SIG-M5 treated with dmso at 0.1 percent for 504 hours (cell line): ENCODE measurements around the gene BARHL2.

Source experiments
- DNase-seq: peaks from one replicate; lab custom pipeline; 2025; ENCODE audit not compliant: unreplicated experiment; lab: John Stamatoyannopoulos, UW

Gene BARHL2

DNA sequence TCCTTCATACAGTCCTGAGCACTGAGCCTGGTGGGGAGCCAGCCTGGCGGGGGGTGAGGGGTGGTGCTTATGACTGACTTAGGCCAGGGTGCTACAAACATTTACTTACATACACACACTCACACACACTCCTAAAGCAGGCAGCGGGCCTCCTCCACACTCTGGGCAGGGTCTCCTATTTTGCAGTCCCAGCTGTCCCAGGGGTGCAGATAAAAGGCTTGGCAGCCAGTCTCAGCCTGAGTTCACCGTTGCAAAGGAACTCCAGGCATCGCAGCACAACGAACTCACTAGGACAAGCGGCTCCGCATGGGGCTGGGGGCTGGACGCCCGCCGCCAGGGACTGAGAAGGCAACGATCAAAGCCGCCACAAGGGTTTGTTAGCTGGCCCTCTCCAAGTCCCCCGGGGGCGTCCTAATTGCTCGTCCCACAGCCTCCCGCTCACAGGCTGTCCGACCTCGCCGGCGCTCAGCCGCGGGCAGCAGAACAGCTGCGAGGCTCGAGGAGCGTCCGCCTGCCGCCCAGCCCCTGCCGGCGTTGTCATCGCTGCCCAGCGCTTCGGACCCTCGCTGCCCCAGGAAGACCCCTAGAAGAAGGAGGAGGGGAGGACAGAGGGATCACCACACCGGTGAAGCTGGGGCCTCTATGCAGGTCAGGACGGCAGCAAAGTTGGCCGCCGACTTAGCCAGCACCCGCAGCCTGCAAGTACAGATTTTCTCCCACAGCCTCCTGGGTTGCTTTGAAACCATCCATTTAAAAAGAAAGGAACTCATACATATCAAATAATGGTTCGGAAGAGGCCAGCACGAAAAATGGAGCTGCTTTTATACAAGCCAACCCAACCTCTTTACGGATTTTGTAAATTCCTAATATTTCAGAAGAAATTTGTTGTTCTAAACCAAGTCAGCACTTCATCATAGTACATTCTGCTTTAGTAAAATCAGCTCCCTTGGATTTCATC is 6.2 kb downstream of the BARHL2 start:
- DNase-seq = no peak

DNA sequence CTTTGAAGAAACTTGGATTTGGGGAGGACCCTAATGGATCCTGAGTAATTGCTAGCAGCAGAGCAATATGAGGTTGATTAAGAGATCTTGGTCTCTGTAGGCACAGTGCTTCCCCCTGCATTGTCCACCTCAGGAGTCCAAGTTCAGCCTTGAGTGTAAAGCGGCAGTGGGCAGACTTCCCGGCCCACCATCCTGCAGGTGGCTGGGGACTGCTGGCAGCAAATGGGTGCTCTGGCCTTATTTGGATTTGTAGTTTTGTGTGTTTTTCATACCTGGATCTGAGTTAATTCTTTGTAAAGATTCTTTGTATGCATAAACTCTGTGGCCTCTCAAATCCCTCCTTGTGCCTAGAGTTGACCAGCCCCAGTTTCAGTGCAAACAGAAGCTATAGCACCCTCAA is 7.6 kb downstream of the BARHL2 start:
- DNase-seq = no peak

DNA sequence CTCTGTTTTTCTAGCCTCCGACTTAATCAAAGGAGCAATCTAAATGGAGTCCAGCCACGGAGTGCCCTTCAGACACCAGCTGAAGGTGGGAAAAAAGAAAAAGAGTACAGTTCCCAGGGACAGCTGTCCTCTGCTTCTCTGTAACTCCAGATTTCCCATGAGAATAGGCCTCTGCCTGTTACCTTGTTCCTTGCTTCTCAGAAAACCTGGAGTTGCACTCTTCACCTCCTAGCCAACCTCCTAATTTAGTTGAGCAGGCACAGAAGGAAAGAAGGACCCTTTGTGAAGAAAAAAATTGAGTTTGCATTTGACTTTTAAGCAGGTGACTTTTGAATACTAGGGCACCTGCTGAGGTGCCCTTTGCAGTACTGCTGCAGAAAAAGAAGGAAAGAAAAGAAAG is 8.3 kb downstream of the BARHL2 start:
- DNase-seq = no peak

DNA sequence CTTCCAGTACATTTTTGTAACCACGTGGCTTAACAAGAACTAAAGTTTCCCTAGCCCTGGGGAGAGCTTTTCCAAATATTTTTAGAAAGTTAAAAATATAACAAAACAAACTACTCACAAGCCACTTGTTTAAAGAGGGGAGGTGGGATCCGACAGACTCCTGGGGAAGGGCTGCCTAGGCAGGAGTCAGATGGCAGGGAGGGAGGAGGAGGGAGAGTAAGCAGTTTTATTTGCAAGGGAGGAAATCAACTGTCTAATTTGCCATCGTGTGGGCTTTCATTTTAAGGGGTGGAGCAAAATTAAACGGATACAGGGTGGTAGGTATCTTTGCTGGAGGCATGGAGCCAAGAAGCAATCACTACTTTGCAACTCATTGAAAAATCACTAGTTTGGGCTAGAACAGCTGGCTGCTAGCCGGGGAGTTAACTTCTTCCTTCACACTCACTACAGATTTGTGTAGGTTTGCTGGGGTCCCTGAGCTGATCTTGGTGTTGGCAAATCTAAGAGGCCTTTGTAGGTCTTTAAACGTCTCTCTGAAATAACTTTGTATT is 8.8 kb downstream of the BARHL2 start:
- no peak for DNase-seq

DNA sequence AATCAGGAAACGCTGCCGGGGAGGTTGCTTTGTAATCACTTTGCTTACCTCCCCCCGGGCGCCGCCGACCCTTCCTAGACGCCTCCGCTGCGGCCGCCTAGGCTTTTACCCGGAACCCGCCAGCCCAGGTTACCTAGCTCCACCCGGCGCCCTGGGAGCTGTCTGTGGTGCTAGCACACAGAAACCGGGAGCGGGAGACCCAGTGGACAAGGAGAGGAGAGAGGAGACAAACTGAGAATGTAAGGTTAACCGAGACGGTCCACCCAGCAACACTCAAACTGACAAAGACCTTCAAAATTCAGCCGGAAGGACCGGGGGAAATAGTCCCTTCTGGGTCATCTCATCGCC is 9.8 kb downstream of the BARHL2 start:
- DNase-seq = no peak

DNA sequence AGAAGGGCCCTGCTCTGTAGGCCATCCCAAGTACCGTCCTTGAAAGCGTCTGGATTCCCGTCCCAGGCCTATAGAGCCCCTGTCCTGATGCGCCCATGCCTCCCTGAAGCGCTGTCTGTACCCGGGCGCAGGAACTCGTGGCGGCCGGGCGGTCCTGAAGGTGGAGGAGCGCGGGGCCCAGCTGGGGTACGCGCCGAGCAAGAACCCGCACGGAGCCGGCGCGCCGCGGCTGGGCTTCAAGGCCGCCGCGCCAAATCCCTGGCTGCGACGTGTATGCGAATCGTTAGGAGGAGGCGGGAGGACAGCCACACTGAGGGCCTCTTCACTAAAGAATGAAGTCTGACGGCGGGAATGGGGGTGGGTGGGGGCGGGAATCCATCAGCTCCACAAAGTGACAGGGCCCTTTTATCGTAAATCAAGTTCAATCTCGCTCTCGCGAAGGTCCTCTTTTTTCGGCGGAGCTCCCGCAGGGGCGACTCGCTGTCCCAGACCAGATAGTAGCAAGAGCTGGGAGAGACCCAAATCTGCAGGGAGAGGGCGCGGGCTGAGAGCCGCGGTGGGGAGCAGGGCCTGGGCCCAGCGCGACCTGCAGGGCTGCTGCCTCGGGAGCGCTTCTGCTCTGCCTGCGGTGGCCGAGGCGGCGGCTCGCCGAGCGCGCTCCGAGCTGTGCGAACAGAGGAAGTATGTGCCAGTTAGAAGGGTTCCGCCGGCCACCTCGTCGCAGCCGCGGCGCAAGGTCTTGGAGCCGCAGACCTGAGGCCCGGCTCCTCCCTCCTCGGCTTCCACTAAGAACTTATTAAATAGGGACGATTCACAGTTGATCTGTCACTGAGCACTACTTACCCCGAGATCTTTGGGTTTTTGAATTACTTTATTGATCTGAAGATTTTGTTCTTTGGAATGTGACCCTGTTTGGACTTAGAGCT is 10.4 kb downstream of the BARHL2 start:
- no peak for DNase-seq

DNA sequence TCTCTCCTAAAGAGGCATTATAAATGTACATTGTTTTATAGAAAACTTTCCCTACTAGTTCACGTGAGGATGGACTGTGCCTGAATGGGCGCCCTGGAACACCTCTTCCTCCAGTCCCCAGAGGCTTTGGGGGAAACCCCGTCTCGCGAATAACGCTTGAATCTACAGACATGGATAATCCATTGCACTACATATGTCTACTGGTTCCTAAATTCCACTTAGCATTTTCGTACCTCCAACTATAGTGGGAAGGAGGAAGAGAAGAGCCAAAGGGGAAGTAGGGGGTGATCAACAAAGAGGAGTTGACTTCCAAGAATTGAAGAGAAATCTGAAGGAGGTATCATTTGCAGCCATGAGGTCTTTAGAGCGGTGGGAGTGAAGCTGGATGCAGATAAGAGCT is 11.1 kb downstream of the BARHL2 start:
- no peak for DNase-seq

DNA sequence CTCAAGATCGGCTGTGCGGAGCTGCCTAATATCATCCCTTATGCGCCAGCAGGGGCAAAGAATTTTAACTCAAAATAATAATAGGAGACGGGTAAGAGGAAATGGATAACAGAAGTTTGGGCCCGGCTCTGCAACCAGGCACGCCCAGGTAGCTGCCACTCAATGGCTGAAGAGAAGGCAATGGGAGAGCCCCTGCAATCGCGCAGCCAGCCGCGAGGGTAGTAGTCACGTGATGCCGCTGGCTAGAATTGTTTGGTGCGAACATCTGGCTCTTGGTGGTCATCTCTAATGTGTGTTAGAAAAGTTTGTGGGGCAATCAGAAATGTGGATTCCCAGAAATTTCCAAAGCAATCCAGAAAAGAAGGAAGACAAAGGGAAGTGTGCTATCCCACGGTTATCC is 12.3 kb downstream of the BARHL2 start:
- DNase-seq = no peak

DNA sequence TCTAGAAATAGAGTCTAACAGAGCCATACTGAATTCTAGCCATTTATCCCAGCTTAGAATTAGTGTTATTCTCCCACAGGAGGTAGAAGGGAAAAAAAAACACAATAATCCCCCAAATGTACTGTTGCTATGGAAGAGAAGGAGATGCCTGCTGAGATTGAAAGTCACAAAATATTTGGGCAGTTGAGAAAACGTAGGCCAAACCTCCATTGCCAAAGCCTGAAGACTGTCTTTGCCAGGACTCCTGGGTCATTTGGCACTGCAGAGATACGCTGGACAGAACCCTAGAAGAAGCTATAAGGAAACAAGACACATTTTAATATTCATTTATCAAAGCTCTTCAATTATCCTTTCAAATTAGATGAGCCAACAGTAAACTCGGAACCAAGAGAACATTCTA is 22.3 kb downstream of the BARHL2 start:
- no peak for DNase-seq

DNA sequence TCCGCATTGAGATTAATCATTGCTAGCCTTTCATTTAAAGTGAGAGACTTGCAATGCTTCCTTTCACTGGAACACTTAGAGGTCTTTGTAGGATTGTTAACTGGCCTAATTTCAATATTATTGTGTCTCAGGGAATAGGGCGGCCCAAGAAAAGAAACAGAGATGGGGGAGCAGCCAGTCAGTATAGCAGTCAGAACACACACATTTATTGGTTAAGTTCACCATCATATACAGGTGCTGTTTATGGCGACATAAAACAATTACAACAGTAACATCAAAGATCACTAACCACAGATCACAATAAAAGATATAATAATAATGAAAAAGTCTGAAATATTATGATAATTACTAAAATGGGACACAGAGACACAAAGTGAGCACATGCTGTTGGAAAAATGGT is 29.4 kb downstream of the BARHL2 start:
- no peak for DNase-seq

DNA sequence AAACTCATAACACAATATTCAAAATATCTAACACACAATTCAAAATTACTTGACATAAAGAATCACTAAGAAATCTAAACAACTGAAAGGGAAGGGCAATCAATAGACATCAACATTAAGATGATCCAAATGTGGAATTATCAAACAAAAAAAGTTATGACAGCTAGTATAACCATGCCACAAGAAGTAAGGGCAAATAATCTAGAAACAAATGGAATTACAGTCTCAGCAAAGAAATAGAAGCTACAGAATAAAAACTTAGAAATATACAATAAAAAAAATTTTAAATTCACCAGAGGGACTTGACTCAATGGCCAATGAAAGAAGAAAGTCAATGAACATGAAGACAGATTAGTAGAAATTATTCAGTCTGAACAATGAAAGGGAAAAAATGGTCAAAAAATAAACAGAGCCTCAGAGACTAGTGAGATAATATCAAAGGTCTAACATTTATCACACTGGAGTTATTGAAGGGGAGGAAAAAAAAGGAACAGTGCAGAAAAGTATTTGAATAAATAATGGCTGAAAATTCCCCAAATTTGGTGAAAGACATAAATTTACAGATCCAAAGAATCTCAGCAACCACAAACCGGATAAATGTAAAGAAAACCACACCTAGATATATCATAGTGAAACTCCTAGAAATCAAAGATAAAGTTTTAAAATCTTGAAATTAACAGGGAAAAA is 41.8 kb downstream of the BARHL2 start:
- no peak for DNase-seq

DNA sequence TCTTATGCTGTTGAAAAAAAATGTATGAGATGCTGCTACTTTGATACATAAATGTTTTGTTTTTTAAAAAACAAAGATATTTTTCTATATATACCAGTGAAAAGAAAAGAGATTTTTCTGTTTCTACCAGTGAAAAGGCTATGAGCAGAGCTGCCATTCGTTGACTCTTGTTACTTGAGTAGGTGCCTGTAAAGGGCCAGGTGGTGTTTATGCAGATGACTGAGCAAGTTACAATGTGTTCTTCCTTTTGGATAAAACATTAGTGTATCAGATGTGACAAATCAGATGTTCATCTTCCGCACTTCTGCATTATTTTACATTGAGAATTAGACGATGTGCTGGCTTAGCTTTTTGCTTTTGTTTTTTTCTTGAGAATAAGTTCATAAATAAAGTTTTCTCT is 45.4 kb downstream of the BARHL2 start:
- DNase-seq = no peak

DNA sequence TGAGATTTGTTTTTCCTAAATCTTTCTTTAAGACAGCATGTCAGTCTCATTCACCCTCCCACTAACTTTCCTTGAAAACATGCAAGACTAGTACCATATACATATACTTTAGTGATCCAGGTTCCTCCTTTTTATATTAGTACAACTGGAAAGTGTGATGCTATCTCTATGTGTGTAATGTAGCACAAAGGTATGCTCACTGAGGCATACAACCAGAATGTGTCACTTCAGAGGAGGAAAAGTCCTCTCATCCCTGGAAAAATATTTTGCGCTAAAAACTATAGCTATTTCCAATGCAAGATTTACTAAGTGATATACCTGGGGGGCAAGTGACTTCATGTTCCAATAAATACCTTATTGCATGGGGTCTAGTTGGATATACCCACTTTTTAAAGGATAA is 45.9 kb downstream of the BARHL2 start:
- no peak for DNase-seq
